Panc1 (cell line): Measurements from ENCODE around the gene TTC23L. TPM values are rescaled to one million over a fixed set of nuclear protein-coding genes. Genes with fewer than 3 reads are reported as not detected.

Source experiments
- ATAC-seq: fragments of 200-7000 bp; cut with Tn5 transposase; 2 replicates; pipeline ENCODE4 v1.9.1; 2020; ENCODE audit warnings: mild to moderate bottlenecking, moderate library complexity
- BruUV-seq: library from RNA; stranded (reverse); fragments of 400-500 nt; replicated peaks from 2 replicates; lab custom pipeline; 2021; lab: Mats Ljungman, UMichigan
- CTCF ChIA-PET: fragments of 300-600 bp; sonication (Branson Sonifier 250); formaldehyde crosslinking; loops from one replicate; lab custom pipeline; 2022; ENCODE audit warnings: antibody characterized with exemption; lab: Charles Lee
- POLR2A ChIA-PET: fragments of 300-600 bp; sonication (Branson Sonifier 250); formaldehyde crosslinking; loops from one replicate; lab custom pipeline; 2022; ENCODE audit warnings: antibody characterized with exemption; lab: Charles Lee
- DNase-seq: peaks from one replicate; pipeline ENCODE4 v3.0.0-alpha.2; 2010; ENCODE audit warnings: low read depth, low spot score
- H3K27ac ChIP-seq: 2 replicates; pipeline ENCODE4 v1.5.1; 2011; ENCODE audit warnings: mild to moderate bottlenecking, low read length, inconsistent platforms
- H3K27me3 ChIP-seq: fragments of 200-500 bp; sonication (Bioruptor generic); 2 replicates; pipeline ENCODE4 v1.6.0; 2014; ENCODE audit warnings: low read length, inconsistent platforms; ENCODE audit not compliant: control insufficient read depth, insufficient read depth
- H3K36me3 ChIP-seq: fragments of 200-500 bp; sonication (Bioruptor generic); 2 replicates; pipeline ENCODE4 v1.5.1; 2014; ENCODE audit warnings: inconsistent platforms, mild to moderate bottlenecking, low read length, moderate library complexity; ENCODE audit not compliant: control insufficient read depth, insufficient read depth
- H3K4me1 ChIP-seq: 2 replicates; pipeline ENCODE4 v1.5.1; 2011; ENCODE audit warnings: inconsistent platforms, mild to moderate bottlenecking, low read length, moderate library complexity; ENCODE audit not compliant: control insufficient read depth, insufficient read depth
- H3K4me3 ChIP-seq, 2 experiments: 2 replicates each; pipeline ENCODE4 v1.5.1; 2011 to 2012; ENCODE audit warnings: low read depth in 2 of 2, low read length in 2 of 2, mild to moderate bottlenecking in 2 of 2, inconsistent platforms in 1 of 2, moderate library complexity in 1 of 2
- H3K9me3 ChIP-seq: fragments of 200-500 bp; sonication (Bioruptor generic); 2 replicates; pipeline ENCODE4 v1.5.1; 2014; ENCODE audit warnings: low read depth, mild to moderate bottlenecking, inconsistent platforms, low read length, moderate library complexity; ENCODE audit not compliant: control insufficient read depth, insufficient read depth
- POLR2AphosphoS5 ChIP-seq: IDR thresholded peaks from 2 replicates; pipeline ENCODE4 v1.6.1; 2012; ENCODE audit warnings: mild to moderate bottlenecking, low read depth, low read length, moderate library complexity
- SIN3A ChIP-seq: IDR thresholded peaks from 2 replicates; pipeline ENCODE4 v1.6.1; 2012; ENCODE audit warnings: low read depth, mild to moderate bottlenecking, low read length, moderate library complexity, borderline replicate concordance; ENCODE audit not compliant: insufficient read depth
- TCF7L2 ChIP-seq: IDR thresholded peaks from 2 replicates; pipeline ENCODE4 v1.6.1; 2011; ENCODE audit warnings: mild to moderate bottlenecking, low read depth, low read length, inconsistent platforms
- in situ Hi-C: cut with HindIII; loops from 2 replicates; pipeline ENCODE4 v1.10.0; 2016; ENCODE audit warnings: low sequenced_read_pairs, low pct_unique_long_range_greater_than_20kb
- intact Hi-C: fragments of 100-400 bp; cut with micrococcal nuclease; formaldehyde crosslinking; loops from one replicate; pipeline ENCODE4 v1.10.0; 2022; ENCODE audit not compliant: unreplicated experiment
- total RNA-seq: library from RNA; stranded (reverse); gene quantifications from one replicate; pipeline ENCODE4 v1.2.1, GENCODE V29; 2021; ENCODE audit not compliant: unreplicated experiment
- TF ChIP-seq, protein P1 (sequence below), 2 experiments: IDR thresholded peaks; 2 replicates each; pipeline ENCODE4 v1.6.1; 2011 to 2012; ENCODE audit warnings: low read depth in 2 of 2, control low read depth in 1 of 2, low read length in 1 of 2, mild to moderate bottlenecking in 1 of 2, moderate library complexity in 1 of 2; ENCODE audit not compliant: insufficient read depth in 1 of 2
- TF ChIP-seq, protein P2 (sequence below): fragments of 450-650 bp; IDR thresholded peaks from 2 replicates; pipeline ENCODE4 v1.5.1; 2017; ENCODE audit warnings: mild to moderate bottlenecking

The TTC23L gene
- total RNA-seq, 1 experiment from 2014 or later, result not detected

DNA sequence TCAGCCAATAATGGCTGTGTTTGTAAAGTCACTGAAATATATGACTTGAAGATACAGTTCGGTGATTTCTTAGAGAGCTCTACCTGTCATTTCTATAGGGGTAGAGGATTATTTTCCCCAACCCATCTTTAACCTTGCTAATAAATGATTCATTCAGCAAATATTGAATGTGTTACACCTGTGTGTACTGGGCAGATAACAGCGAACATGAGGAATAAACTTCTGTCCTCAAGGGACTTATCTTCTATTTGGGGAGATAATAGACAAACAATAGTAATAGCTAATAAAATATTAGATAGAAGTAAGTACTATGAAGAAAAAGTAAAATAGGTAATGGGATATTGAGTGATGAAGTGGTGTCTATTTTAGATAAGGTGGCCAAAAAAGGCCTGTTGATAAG lies 9.3 kb downstream of the TTC23L start:
- TF ChIP-seq, protein P1, sequence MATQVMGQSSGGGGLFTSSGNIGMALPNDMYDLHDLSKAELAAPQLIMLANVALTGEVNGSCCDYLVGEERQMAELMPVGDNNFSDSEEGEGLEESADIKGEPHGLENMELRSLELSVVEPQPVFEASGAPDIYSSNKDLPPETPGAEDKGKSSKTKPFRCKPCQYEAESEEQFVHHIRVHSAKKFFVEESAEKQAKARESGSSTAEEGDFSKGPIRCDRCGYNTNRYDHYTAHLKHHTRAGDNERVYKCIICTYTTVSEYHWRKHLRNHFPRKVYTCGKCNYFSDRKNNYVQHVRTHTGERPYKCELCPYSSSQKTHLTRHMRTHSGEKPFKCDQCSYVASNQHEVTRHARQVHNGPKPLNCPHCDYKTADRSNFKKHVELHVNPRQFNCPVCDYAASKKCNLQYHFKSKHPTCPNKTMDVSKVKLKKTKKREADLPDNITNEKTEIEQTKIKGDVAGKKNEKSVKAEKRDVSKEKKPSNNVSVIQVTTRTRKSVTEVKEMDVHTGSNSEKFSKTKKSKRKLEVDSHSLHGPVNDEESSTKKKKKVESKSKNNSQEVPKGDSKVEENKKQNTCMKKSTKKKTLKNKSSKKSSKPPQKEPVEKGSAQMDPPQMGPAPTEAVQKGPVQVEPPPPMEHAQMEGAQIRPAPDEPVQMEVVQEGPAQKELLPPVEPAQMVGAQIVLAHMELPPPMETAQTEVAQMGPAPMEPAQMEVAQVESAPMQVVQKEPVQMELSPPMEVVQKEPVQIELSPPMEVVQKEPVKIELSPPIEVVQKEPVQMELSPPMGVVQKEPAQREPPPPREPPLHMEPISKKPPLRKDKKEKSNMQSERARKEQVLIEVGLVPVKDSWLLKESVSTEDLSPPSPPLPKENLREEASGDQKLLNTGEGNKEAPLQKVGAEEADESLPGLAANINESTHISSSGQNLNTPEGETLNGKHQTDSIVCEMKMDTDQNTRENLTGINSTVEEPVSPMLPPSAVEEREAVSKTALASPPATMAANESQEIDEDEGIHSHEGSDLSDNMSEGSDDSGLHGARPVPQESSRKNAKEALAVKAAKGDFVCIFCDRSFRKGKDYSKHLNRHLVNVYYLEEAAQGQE (IDR thresholded peaks at IDR 0.05; ENCODE audit: insufficient read depth in 1 of 2, low read depth in 2 of 2, low read length in 1 of 2), result no peak
- TF ChIP-seq POLR2AphosphoS5, result no peak
- TF ChIP-seq TCF7L2, result no peak
- TF ChIP-seq, protein P2, sequence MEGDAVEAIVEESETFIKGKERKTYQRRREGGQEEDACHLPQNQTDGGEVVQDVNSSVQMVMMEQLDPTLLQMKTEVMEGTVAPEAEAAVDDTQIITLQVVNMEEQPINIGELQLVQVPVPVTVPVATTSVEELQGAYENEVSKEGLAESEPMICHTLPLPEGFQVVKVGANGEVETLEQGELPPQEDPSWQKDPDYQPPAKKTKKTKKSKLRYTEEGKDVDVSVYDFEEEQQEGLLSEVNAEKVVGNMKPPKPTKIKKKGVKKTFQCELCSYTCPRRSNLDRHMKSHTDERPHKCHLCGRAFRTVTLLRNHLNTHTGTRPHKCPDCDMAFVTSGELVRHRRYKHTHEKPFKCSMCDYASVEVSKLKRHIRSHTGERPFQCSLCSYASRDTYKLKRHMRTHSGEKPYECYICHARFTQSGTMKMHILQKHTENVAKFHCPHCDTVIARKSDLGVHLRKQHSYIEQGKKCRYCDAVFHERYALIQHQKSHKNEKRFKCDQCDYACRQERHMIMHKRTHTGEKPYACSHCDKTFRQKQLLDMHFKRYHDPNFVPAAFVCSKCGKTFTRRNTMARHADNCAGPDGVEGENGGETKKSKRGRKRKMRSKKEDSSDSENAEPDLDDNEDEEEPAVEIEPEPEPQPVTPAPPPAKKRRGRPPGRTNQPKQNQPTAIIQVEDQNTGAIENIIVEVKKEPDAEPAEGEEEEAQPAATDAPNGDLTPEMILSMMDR, result no peak
- TF ChIP-seq SIN3A, result no peak
- in situ Hi-C loops, result no loop called here

DNA sequence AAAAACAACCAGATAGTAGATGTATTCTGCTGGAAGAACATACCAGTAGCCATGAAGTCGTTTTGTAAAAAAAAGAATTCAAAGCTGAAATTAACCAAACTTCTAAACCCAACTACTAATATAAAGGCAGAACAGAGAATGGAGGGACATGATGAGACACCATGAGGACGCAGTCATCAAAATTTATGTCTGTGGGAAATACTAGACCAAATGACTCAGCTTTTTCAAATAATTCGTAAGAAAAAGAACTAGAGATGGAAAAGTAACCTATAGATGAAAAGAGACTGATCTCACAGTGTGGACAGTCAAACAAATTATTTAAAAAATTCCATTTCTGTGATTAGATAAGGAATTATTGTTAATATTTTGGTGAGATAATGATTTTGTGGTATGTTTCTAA lies 10.3 kb downstream of the TTC23L start:
- peaks cover 4% of the 10 kb centered on the region for H3K27me3 ChIP-seq
- ATAC-seq (no peak), DNase-seq (no peak)
- TF ChIP-seq SIN3A, result no peak
- TF ChIP-seq, protein P2, result no peak
- no peak for TF ChIP-seq POLR2AphosphoS5
- TF ChIP-seq, protein P1 (IDR thresholded peaks at IDR 0.05; ENCODE audit: insufficient read depth in 1 of 2, low read depth in 2 of 2, low read length in 1 of 2), result no peak
- no peak for TF ChIP-seq TCF7L2
- no peaks in the 10 kb centered on the region for H3K36me3 ChIP-seq
- no peak overlapping the region for H3K4me3 ChIP-seq
- BruUV-seq, result no TSS peak
- CTCF ChIA-PET, result no interaction called here
- intact Hi-C loops (no loop called here), in situ Hi-C loops (no loop called here)
- H3K9me3 ChIP-seq, result no peaks in the 10 kb centered on the region
- POLR2A ChIA-PET, result no interaction called here
- H3K27ac ChIP-seq, result no peak overlapping the region
- no peaks in the 10 kb centered on the region for H3K4me1 ChIP-seq

More for the DNA sequence above, 9.3 kb downstream of the TTC23L start:
- peaks cover 4% of the 10 kb centered on the region for H3K27me3 ChIP-seq
- no peak overlapping the region for H3K27ac ChIP-seq
- POLR2A ChIA-PET, result no interaction called here
- DNase-seq (no peak), ATAC-seq (no peak)
- intact Hi-C loops, result no loop called here
- no TSS peak for BruUV-seq
- no peak overlapping the region for H3K4me3 ChIP-seq
- H3K9me3 ChIP-seq, result no peaks in the 10 kb centered on the region
- no peaks in the 10 kb centered on the region for H3K4me1 ChIP-seq
- CTCF ChIA-PET, result no interaction called here
- H3K36me3 ChIP-seq, result no peaks in the 10 kb centered on the region
